Stimulated activated naive CD8-positive, alpha-beta T cell treated with anti-CD3 and anti-CD28 coated beads, Interleukin-15, amount 100 ng/mL, for 72 hours (primary cell): ENCODE results near the gene TTLL4.

ENCODE experiments used
- ATAC-seq: fragments of 150-1000 bp; cut with Tn5 transposase; 2 replicates; pipeline ENCODE4 v1.10.0; 2021; ENCODE audit warnings: mild to moderate bottlenecking, moderate library complexity
- DNase-seq, 2 donors: peaks; one replicate each; pipeline ENCODE4 v3.0.0; 2021 to 2022
- H3K27ac Mint-ChIP-seq, 2 donors: one replicate each; pipeline ENCODE4 v1.8.0; 2022; ENCODE audit warnings: mild to moderate bottlenecking in 2 of 2, mixed read lengths in 2 of 2, moderate library complexity in 2 of 2
- H3K27me3 Mint-ChIP-seq: one replicate; pipeline ENCODE4 v1.8.0; 2022; ENCODE audit warnings: mixed read lengths
- H3K4me1 Mint-ChIP-seq: one replicate; pipeline ENCODE4 v1.8.0; 2022; ENCODE audit warnings: mild to moderate bottlenecking, mixed read lengths
- H3K4me3 Mint-ChIP-seq, 2 donors: one replicate each; pipeline ENCODE4 v1.8.0; 2022; ENCODE audit warnings: mild to moderate bottlenecking in 2 of 2, mixed read lengths in 2 of 2, moderate library complexity in 1 of 2
- H3K9me3 Mint-ChIP-seq, 2 donors: one replicate each; pipeline ENCODE4 v1.8.0; 2022; ENCODE audit warnings: mixed read lengths in 2 of 2

The TTLL4 gene

DNA sequence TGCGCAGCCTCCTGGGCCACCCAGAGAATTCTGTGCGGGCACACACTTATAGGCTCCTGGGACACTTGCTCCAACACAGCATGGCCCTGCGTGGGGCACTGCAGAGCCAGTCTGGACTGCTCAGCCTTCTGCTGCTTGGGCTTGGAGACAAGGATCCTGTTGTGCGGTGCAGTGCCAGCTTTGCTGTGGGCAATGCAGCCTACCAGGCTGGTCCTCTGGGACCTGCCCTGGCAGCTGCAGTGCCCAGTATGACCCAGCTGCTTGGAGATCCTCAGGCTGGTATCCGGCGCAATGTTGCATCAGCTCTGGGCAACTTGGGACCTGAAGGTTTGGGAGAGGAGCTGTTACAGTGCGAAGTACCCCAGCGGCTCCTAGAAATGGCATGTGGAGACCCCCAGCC, 11.8 kb upstream of the TTLL4 start:
- no peaks in the 10 kb centered on the region for H3K27me3 Mint-ChIP-seq
- H3K9me3 Mint-ChIP-seq: no peaks in the 10 kb centered on the region
- H3K4me1 Mint-ChIP-seq: no peaks in the 10 kb centered on the region
- no peak for DNase-seq
- no peak overlapping the region for H3K4me3 Mint-ChIP-seq
- no peak for ATAC-seq
- no peak overlapping the region for H3K27ac Mint-ChIP-seq

DNA sequence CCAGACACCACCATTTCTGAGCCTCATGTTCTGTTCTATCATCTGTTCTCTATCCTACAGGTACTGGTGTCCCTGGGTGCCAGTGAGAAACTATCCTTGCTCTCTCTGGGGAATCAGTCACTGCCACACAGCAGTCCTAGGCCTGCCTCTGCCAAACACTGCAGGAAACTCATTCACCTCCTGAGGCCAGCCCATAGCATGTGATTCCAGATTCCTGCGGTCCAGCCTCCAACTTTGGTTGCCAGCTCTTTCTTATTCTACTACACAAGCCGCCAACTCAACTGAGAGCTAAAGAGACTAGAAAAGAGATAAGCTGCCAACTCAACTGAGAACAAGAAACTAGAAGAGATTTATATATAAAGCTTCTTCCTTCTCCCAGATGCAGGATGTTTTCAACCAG, 8.8 kb upstream of the TTLL4 start:
- no peak for DNase-seq

DNA sequence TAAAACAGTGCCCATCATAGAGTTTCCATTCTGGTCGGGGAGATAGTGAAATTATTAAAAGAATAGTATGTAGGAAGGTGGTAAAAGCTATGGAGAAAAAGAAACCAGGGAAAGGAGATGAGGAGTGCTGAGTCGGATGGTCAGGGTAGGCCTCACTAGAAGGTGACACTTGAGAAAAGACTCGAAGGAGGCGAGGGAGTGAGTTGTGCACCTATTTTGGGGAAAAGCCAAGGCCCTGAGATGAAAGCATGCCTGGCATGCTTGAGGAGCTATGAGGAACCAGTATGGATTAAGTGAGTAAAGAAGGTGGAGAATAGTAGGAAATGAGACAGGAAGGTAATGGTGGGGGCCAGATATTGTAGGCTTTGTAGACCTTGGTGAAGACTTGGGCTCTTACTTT, 7.3 kb upstream of the TTLL4 start:
- Mint-ChIP-seq H3K4me3 (no peak overlapping the region), H3K4me1 (no peaks in the 10 kb centered on the region)

More for the DNA sequence above, 8.8 kb upstream of the TTLL4 start:
- Mint-ChIP-seq H3K27me3 (no peaks in the 10 kb centered on the region), H3K4me3 (no peak overlapping the region), H3K9me3 (no peaks in the 10 kb centered on the region), H3K27ac (peak overlapping the region; percentile 23 to 59), H3K4me1 (no peaks in the 10 kb centered on the region)
- no peak for ATAC-seq

DNA sequence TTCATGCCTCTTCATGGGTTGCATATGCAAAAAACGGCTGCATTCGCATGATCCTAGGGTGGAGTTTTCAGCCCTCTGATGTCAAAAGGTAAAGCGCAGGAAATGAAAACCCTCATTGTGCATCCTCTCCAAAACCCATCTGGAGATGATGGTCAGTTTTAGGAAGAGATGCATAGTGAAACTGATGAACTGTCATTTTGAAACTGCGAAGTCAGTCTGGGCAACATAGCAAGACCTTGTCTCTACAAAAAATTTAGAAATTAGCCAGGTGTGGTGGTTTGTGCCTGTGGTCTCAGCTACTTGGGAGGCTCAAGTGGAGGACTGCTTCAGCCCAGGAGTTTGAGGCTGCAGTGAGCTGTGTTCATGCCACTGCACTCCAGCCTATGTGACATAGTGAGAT, 2.5 kb upstream of the TTLL4 start:
- DNase-seq: no peak
- Mint-ChIP-seq H3K27ac (no peak overlapping the region), H3K27me3 (no peaks in the 10 kb centered on the region), H3K4me3 (no peak overlapping the region), H3K9me3 (no peaks in the 10 kb centered on the region), H3K4me1 (peaks cover 9% of the 10 kb centered on the region)
- ATAC-seq: no peak

More for the DNA sequence above, 7.3 kb upstream of the TTLL4 start:
- Mint-ChIP-seq H3K9me3 (no peaks in the 10 kb centered on the region), H3K27me3 (no peaks in the 10 kb centered on the region), H3K27ac (no peak overlapping the region)
- no peak for ATAC-seq
- DNase-seq: no peak

DNA sequence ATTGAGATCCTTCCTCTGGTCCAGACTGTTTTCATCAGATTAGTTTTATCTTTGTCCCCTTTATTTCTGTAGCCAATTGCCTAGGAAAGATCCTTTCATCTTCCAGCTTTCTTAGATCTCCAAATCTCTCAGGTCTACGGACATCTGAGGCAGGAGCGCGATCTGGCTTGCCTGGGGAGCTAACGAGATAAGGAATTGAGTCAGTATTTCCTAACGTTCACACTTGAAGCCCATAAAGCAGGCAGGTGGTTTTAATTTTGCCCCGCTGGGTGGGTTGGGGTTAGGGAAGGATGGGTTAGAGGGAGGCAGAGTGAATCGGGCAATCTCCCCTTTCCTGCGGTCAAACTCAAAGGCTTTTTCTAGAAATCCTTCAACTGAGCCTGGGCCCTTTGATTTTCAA, 727 bp upstream of the TTLL4 start:
- ATAC-seq (no peak), DNase-seq (no peak)
- Mint-ChIP-seq H3K9me3 (no peaks in the 10 kb centered on the region), H3K4me3 (peak overlapping the region; percentile 93 to 100), H3K27me3 (no peaks in the 10 kb centered on the region), H3K27ac (no peak overlapping the region), H3K4me1 (peaks cover 18% of the 10 kb centered on the region)

DNA sequence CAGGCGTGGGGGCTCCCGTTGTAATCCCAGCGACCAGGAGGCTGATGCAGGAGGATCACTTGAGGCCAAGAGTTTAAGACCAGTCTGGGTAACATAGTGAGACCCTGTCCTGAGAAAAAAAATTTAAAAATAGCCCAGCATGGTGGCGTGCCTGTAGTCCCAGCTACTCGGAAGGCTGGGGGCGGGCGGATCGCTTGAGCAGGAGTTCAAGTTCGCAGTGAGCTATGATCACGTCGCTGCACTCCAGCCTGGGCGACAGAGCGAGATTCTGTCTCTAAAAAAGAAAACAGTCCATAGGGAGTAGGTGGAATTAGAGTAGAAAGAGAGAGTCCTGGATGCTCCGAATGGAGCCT, 325 bp upstream of the TTLL4 start:
- peak overlapping the region in 1 of 2 donors; percentile 87 for H3K27ac Mint-ChIP-seq
- peak overlapping the region; percentile 93 to 100 for H3K4me3 Mint-ChIP-seq
- no peak for ATAC-seq
- H3K27me3 Mint-ChIP-seq: no peaks in the 10 kb centered on the region
- no peaks in the 10 kb centered on the region for H3K9me3 Mint-ChIP-seq
- H3K4me1 Mint-ChIP-seq: peaks cover 18% of the 10 kb centered on the region
- no peak for DNase-seq

DNA sequence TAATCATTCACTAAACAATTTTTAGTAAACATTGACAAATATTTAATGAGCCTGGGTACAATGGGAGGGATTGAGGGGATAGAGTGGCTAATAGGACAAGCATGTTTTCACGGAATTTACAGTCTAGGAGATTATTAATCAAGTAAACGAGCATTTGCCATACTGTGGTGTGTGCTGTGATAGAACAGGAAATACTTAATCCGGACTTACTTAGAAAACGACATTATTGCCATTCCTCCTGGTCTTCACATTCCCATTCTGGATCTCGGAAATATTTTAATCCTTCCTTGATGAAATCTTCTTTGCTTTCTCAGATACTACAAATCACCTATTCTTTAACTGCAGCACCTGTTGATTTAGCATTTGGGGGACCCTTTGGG, 905 bp downstream of the TTLL4 start:
- no peaks in the 10 kb centered on the region for H3K9me3 Mint-ChIP-seq
- peaks cover 18% of the 10 kb centered on the region for H3K4me1 Mint-ChIP-seq
- peak overlapping the region; percentile 27 to 91 for H3K27ac Mint-ChIP-seq
- peak overlapping the region; percentile 93 to 100 for H3K4me3 Mint-ChIP-seq
- no peak for DNase-seq
- ATAC-seq: no peak
- no peaks in the 10 kb centered on the region for H3K27me3 Mint-ChIP-seq

DNA sequence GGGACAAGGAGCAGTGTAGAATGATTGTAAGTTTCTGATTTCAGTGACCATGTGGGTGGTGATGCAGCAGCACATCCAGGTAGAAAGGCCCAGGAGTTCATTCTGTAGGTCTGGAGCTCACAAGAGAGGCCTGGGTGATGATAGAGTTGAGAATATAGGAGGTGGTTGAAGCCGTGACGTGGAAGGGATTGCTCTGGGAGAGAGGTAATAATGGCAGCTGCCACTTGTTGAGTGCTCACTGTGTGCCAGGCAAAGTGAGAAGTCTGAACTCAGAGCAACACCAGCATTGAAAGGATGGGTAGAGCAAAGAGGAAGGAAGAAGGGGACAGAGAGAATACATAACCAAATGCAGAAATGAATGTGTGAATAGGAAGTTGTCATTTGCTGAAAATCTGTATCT, 3.3 kb downstream of the TTLL4 start:
- Mint-ChIP-seq H3K27ac (no peak overlapping the region), H3K4me3 (no peak overlapping the region), H3K9me3 (no peaks in the 10 kb centered on the region), H3K27me3 (no peaks in the 10 kb centered on the region), H3K4me1 (peaks cover 29% of the 10 kb centered on the region)
- ATAC-seq: no peak
- no peak for DNase-seq

DNA sequence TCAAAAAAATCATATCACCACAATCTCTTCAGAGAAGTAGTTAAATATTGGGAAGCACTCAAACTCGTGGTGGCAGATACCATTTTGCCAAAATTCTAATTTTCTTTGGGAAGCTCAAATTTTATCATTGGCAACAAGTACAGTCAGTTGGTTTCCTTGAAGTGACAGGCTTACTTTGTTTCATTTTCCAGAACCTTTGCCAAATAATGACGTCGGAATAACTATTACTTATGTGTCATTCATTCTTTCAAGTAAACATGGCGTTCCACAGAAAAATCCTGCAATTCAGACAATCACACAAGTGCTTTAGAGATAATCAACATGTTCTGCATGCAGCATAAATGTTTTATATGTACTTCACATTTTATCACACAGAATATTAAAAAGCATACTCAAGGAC, 5.4 kb downstream of the TTLL4 start:
- no peak overlapping the region for H3K4me3 Mint-ChIP-seq
- DNase-seq: no peak
- peaks cover 34% of the 10 kb centered on the region for H3K4me1 Mint-ChIP-seq
- H3K27ac Mint-ChIP-seq: no peak overlapping the region
- no peak for ATAC-seq
- no peaks in the 10 kb centered on the region for H3K27me3 Mint-ChIP-seq
- no peaks in the 10 kb centered on the region for H3K9me3 Mint-ChIP-seq

DNA sequence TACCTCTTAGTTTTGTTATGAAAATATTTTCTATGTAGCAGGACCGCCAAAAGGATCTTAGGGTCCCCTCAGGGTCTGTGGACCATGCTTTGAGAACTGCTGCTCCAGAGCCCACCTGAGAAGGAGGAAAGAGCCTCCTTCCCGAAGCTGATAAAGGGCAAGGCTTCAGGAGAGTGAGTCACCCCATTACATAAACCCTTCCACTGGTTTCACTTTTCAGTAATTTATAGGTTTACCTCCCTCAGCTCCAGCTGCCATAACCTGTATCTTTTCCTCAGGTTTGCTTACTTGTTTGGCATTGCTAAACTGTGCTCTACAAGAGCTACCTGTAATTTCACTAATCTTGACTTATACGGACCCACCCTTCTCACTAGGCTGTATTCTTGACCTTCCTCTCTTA, 6.6 kb downstream of the TTLL4 start:
- no peaks in the 10 kb centered on the region for H3K9me3 Mint-ChIP-seq
- DNase-seq (no peak), ATAC-seq (no peak)
- no peak overlapping the region for H3K27ac Mint-ChIP-seq
- H3K4me3 Mint-ChIP-seq: no peak overlapping the region
- H3K27me3 Mint-ChIP-seq: no peaks in the 10 kb centered on the region
- H3K4me1 Mint-ChIP-seq: peaks cover 32% of the 10 kb centered on the region

DNA sequence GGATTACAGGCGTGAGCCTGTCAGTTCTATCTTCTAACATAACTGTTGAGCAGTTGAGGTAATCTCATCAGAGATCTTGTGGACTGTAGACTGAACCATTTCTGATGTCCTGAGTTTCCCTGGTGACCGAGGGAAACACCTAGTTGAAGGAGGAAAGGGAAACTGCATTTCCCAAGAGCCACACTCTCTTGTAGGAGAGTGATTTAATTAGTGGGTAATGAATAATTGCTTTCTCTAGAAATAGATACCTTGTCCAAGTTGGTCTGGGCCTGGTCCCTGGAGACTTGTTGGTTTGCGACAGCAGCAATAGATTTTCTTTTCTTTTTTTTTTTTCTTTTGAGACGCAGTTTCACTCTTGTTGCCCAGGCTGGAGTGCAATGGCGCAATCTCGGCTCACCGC, 7.4 kb downstream of the TTLL4 start:
- Mint-ChIP-seq H3K9me3 (no peaks in the 10 kb centered on the region), H3K27me3 (no peaks in the 10 kb centered on the region), H3K4me1 (peaks cover 38% of the 10 kb centered on the region), H3K4me3 (no peak overlapping the region), H3K27ac (no peak overlapping the region)
- no peak for DNase-seq
- no peak for ATAC-seq

DNA sequence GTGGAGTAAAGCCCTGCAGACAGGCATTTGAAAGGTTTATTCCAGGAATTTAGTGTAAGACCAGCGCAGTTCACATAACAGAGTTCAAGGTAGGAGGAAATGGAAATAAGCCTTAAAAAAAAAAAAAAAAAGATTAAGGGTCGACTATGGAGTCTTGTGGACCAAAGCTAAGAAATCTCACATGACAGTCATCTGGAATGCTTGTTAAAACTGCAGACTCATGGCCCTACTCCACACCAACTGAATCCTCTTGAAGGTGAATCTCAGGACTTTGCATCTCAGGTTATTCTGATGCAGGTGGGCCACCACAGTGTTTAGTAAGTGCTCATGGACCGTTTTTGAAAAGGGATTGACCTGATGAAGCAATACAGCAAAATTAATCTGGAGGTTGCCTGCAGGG, 8.8 kb downstream of the TTLL4 start:
- Mint-ChIP-seq H3K27ac (no peak overlapping the region), H3K27me3 (no peaks in the 10 kb centered on the region)

DNA sequence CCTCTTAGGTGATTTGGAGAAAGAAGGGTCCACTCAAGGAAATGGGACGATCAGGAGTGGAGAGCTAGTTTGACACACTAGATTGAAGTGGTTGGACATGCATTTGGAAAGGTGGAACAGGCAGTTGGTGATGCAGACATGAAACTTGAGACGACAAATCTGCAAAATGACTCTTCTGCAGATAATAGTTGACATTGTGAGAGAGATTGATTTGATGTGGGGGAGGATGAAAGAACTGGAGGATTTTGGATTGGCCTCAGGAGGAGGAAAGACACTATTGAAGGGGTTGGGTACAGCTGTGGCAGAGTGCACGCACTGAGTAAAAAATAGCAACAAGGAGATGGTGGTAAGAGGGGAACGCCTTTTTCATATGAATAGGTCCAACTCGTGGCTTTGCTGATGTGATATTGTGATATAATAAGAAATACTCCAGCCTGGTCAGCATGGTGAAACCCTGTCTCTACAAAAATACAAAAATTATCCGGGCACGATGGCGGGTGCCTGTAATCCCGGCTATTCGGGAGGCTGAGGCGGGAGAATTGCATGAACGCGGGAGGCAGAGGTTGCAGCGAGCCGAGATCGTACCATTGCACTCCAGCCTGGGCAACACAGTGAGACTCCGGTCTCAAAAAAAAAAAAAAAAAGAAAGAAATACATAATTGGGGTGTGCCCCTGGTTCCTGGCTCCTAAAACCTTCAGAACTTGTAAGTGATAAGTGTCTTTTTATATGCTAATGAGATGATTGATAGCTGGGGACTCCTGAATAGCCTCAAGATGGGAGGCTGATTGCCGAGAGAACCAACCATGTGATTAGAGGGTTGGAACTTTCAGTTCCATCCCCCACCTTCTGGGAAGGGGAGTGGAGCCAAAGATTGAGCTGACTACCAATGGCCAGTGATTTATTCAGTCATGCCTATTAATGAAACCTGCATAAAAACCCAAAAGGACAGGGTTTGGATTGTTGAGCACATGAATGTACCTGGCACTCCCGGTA, 9.7 kb downstream of the TTLL4 start:
- Mint-ChIP-seq H3K4me3 (no peak overlapping the region), H3K27ac (no peak overlapping the region), H3K9me3 (no peaks in the 10 kb centered on the region), H3K27me3 (no peaks in the 10 kb centered on the region), H3K4me1 (peaks cover 35% of the 10 kb centered on the region)
- DNase-seq (no peak), ATAC-seq (no peak)

More for the DNA sequence above, 8.8 kb downstream of the TTLL4 start:
- no peak for DNase-seq
- H3K4me1 Mint-ChIP-seq: peaks cover 35% of the 10 kb centered on the region
- no peaks in the 10 kb centered on the region for H3K9me3 Mint-ChIP-seq
- no peak for ATAC-seq
- no peak overlapping the region for H3K4me3 Mint-ChIP-seq

DNA sequence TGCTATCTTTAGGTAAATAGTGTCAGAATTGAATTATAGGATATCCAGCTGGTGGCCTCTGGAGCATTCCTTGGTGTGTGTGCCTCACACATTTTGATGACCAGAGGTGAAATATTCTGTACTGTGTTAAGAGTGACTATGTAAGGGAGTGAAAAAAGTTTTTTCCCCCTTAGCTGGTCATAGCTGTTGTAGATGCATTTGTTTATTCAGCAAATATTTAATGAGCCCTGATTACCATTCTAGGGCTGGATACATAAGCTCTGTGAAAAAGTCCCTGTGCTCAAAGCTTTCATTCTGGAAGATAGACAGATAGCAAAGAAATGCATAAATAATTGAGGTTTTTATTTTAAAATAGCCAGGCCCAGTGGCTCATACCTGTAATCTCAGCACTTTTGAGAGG, 10.9 kb downstream of the TTLL4 start:
- H3K4me1 Mint-ChIP-seq: peaks cover 35% of the 10 kb centered on the region
- H3K27me3 Mint-ChIP-seq: no peaks in the 10 kb centered on the region
- H3K9me3 Mint-ChIP-seq: peaks cover 0 to 4% of the 10 kb centered on the region in 2 donors
- no peak for ATAC-seq
- no peak overlapping the region for H3K4me3 Mint-ChIP-seq
- no peak for DNase-seq
- H3K27ac Mint-ChIP-seq: no peak overlapping the region

DNA sequence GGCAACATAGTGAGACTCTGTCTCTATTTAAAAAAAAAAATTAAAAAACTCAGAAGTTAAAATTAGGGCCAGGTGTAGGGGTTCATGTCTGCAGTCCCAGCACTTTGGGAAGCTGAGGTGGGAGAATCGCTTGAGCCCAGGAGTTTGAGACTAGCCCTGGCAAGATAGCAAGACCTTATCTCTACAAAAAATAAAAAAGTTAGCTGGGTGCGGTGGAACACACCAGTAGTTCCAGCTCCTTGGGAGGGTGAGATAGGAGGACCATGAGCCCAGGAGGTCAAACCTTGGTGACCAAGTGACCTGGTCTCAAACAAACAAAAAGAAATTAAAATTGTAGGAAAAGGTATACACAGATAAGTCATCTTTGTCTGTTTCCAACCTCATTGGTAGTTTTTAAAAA, 11.3 kb downstream of the TTLL4 start:
- Mint-ChIP-seq H3K27me3 (no peaks in the 10 kb centered on the region), H3K4me1 (peaks cover 33% of the 10 kb centered on the region), H3K27ac (peak overlapping the region in 1 of 2 donors; percentile 35), H3K9me3 (peaks cover 3 to 4% of the 10 kb centered on the region in 2 donors), H3K4me3 (no peak overlapping the region)
- ATAC-seq: no peak
- no peak for DNase-seq

DNA sequence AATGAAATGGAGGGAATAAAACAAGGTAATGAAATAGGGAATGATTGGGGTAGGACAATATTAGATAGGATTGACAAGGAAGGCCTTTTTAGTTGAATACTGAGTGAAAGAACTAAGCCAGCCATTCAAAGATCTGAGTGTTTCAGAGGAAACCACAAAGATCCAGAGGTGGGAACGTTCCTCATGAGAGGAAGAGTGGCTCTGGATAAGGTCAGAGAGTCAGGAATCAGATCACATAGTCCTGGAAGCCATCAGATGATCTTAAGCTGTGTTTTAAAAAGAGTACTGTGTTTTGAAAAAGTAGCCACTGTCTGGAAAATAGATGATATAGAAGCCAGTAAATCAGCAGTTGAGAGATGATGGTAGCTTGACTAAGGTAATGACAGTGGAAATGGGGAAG, 11.8 kb downstream of the TTLL4 start:
- Mint-ChIP-seq H3K4me1 (peaks cover 28% of the 10 kb centered on the region), H3K4me3 (no peak overlapping the region), H3K9me3 (peaks cover 4 to 7% of the 10 kb centered on the region in 2 donors), H3K27ac (peak overlapping the region in 1 of 2 donors; percentile 56), H3K27me3 (no peaks in the 10 kb centered on the region)
- DNase-seq: no peak
- no peak for ATAC-seq
